PC-9 (cell line): ENCODE results near the gene SLCO2B1.

ENCODE experiments used
- CTCF ChIP-seq: fragments of 200-600 bp; sonication (generic); conservative IDR thresholded peaks from 2 replicates; pipeline ENCODE4 v1.6.1; 2017; ENCODE audit warnings: mixed run types, antibody characterized with exemption, mild to moderate bottlenecking, moderate library complexity
- EZH2 ChIP-seq: fragments of 200-600 bp; sonication (generic); IDR thresholded peaks from 2 replicates; pipeline ENCODE4 v1.8.0; 2017; ENCODE audit warnings: antibody characterized with exemption, low read depth

GRCh38 chr11:75144716-75145014 lies 6.2 kb upstream of the SLCO2B1 start:
- no peak for TF ChIP-seq CTCF
- TF ChIP-seq EZH2, result no peak
